GM12891 (cell line): Measurements from ENCODE around the gene TEDC2.

Experiments
- POLR2A ChIP-seq: IDR thresholded peaks from 2 replicates; pipeline ENCODE4 v1.6.1; 2011; ENCODE audit warnings: low read depth, low read length, control low read depth
- POLR2AphosphoS5 ChIP-seq: IDR thresholded peaks from 2 replicates; pipeline ENCODE4 v1.6.1; 2011; ENCODE audit warnings: low read depth, low read length, control low read depth

- TF ChIP-seq POLR2AphosphoS5 (no peak), POLR2A (no peak)
These were observed 35.1 kb downstream of the TEDC2 start for GRCh38 chr16:2495041-2495440.
